ENCODE measurements around the gene WDFY1.

DNA sequence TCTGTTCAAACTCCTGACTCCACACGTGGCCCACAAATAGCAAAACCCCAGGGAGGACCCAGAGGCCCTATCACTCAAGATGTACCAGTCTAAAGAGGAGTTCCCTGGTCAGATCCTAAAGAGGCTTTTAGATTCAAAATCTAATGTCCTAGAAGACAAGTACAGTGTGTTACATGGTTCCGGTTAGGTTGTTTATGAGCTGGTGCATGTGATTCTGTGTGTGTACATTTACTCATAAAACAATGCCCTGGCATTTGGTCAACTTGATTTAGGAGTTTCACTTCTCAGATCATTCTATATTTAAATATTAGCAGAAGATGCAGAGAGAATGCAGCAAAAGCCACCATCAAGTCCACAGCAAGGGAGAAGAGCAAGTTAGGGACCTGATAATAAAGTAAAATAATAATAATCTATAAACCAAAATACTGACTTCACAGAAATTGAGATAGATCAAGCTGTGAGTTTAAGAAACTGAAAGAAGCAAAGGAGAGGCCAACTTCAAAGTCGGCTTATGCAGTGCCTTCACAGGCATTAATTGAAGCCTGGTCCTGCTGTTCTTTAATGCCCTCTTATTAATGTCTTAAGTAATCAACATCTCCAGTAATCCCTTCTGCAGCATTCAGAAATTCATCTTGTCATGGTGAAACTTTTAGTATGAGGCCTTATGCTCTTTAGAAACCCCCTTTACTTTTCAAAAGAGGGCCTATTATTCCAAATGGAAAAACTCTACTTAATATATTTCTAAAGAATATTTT lies 103.5 kb downstream of the WDFY1 start:
- TF ChIP-seq, protein P1, sequence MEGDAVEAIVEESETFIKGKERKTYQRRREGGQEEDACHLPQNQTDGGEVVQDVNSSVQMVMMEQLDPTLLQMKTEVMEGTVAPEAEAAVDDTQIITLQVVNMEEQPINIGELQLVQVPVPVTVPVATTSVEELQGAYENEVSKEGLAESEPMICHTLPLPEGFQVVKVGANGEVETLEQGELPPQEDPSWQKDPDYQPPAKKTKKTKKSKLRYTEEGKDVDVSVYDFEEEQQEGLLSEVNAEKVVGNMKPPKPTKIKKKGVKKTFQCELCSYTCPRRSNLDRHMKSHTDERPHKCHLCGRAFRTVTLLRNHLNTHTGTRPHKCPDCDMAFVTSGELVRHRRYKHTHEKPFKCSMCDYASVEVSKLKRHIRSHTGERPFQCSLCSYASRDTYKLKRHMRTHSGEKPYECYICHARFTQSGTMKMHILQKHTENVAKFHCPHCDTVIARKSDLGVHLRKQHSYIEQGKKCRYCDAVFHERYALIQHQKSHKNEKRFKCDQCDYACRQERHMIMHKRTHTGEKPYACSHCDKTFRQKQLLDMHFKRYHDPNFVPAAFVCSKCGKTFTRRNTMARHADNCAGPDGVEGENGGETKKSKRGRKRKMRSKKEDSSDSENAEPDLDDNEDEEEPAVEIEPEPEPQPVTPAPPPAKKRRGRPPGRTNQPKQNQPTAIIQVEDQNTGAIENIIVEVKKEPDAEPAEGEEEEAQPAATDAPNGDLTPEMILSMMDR (IDR thresholded peaks at IDR 0.05): no peak
- no peak for TF ChIP-seq POLR2AphosphoS5 (IDR thresholded peaks at IDR 0.05)
